ENCODE measurements around the gene IL20RA. TPM values are rescaled to one million over a fixed set of nuclear protein-coding genes. Genes with fewer than 3 reads are reported as not detected.

Gene IL20RA
- polyA plus RNA-seq, 3 donors: not detected

- intact Hi-C loops (cut with micrococcal nuclease): no loop called here
These were observed 44.5 kb upstream of the IL20RA start for GRCh38 chr6:137089305-137089704.

GRCh38 chr6:137087902-137088301 lies 43.1 kb upstream of the IL20RA start:
- Mint-ChIP-seq H3K4me3 (no peak overlapping the region), H3K36me3 (no peaks in the 10 kb centered on the region), H3K27ac (no peak overlapping the region), H3K9me3 (no peaks in the 10 kb centered on the region), H3K4me1 (peaks cover 19% of the 10 kb centered on the region), H3K27me3 (ENCODE audit: low read depth in 3 of 3) (peaks cover 0 to 5% (median 0%) of the 10 kb centered on the region in 3 donors)
- intact Hi-C loops (cut with micrococcal nuclease): no loop called here
- no peak for TF ChIP-seq CTCF (IDR thresholded peaks at IDR 0.05)
- no peak overlapping the region for H3K4me2 ChIP-seq (replicated peaks; ENCODE audit: extremely low read depth, low read length, poor library complexity, severe bottlenecking)
- H3K9me3 ChIP-seq (replicated peaks in 1 of 2; ENCODE audit: control insufficient read depth in 1 of 2, insufficient read depth in 1 of 2, low read length in 2 of 2): no peaks in the 10 kb centered on the region
- H3K9ac ChIP-seq (ENCODE audit: insufficient read depth, low read length, poor library complexity, severe bottlenecking): no peak overlapping the region
- no peaks in the 10 kb centered on the region for H3K36me3 ChIP-seq (replicated peaks in 1 of 2; ENCODE audit: control insufficient read depth in 1 of 2, insufficient read depth in 2 of 2, low read length in 2 of 2)
- no peak for DNase-seq
- H3K4me3 ChIP-seq (replicated peaks in 1 of 3; ENCODE audit: low read depth in 2 of 3, low read length in 3 of 3): no peak overlapping the region
- H3K27ac ChIP-seq (ENCODE audit: low read depth in 1 of 2, low read length in 2 of 2): no peak overlapping the region
- no peaks in the 10 kb centered on the region for H3K79me2 ChIP-seq (ENCODE audit: insufficient read depth, low read length)
- H2AFZ ChIP-seq (ENCODE audit: insufficient read depth, low read depth, low read length, poor library complexity, severe bottlenecking): no peak overlapping the region
- no peaks in the 10 kb centered on the region for H4K20me1 ChIP-seq (ENCODE audit: insufficient read depth, low read length)
- H3K4me1 ChIP-seq (ENCODE audit: control insufficient read depth in 1 of 2, insufficient read depth in 2 of 2, low read length in 2 of 2): peaks cover 10 to 15% of the 10 kb centered on the region in 2 donors
- no CpG with 5 or more reads among the region's 3 CpGs for WGBS (ENCODE audit: insufficient coverage)
- no peaks in the 10 kb centered on the region for H3K27me3 ChIP-seq (ENCODE audit: control insufficient read depth in 2 of 2, insufficient read depth in 2 of 2, low read length in 2 of 2)

More at GRCh38 chr6:137089305-137089704, 44.5 kb upstream of the IL20RA start:
- 17% methylated on average over 2 of the region's 5 CpGs for WGBS (ENCODE audit: insufficient coverage)
- H3K4me3 ChIP-seq (replicated peaks in 1 of 3; ENCODE audit: low read depth in 2 of 3, low read length in 3 of 3): no peak overlapping the region
- no peaks in the 10 kb centered on the region for H3K79me2 ChIP-seq (ENCODE audit: insufficient read depth, low read length)
- H3K9me3 ChIP-seq (replicated peaks in 1 of 2; ENCODE audit: control insufficient read depth in 1 of 2, insufficient read depth in 1 of 2, low read length in 2 of 2): no peaks in the 10 kb centered on the region
- no peak for TF ChIP-seq CTCF (IDR thresholded peaks at IDR 0.05)
- no peak overlapping the region for H3K27ac ChIP-seq (ENCODE audit: low read depth in 1 of 2, low read length in 2 of 2)
- H4K20me1 ChIP-seq (ENCODE audit: insufficient read depth, low read length): no peaks in the 10 kb centered on the region
- H3K36me3 ChIP-seq (replicated peaks in 1 of 2; ENCODE audit: control insufficient read depth in 1 of 2, insufficient read depth in 2 of 2, low read length in 2 of 2): no peaks in the 10 kb centered on the region
- H3K9ac ChIP-seq (ENCODE audit: insufficient read depth, low read length, poor library complexity, severe bottlenecking): no peak overlapping the region
- no peak overlapping the region for H3K4me2 ChIP-seq (replicated peaks; ENCODE audit: extremely low read depth, low read length, poor library complexity, severe bottlenecking)
- no peak overlapping the region for H3K27ac Mint-ChIP-seq
- H3K4me1 ChIP-seq (ENCODE audit: control insufficient read depth in 1 of 2, insufficient read depth in 2 of 2, low read length in 2 of 2): peaks cover 10 to 14% of the 10 kb centered on the region in 2 donors
- no peaks in the 10 kb centered on the region for H3K9me3 Mint-ChIP-seq
- peaks cover 19% of the 10 kb centered on the region for H3K4me1 Mint-ChIP-seq
- peaks cover 0 to 5% (median 5%) of the 10 kb centered on the region in 3 donors for H3K27me3 Mint-ChIP-seq (ENCODE audit: low read depth in 3 of 3)
- no peak for DNase-seq
- H3K27me3 ChIP-seq (ENCODE audit: control insufficient read depth in 2 of 2, insufficient read depth in 2 of 2, low read length in 2 of 2): no peaks in the 10 kb centered on the region
- H2AFZ ChIP-seq (ENCODE audit: insufficient read depth, low read depth, low read length, poor library complexity, severe bottlenecking): no peak overlapping the region
- H3K36me3 Mint-ChIP-seq: no peaks in the 10 kb centered on the region
- no peak overlapping the region for H3K4me3 Mint-ChIP-seq

Data from CD14-positive monocyte (primary cell).